Neural cell (in vitro differentiated cells): ENCODE data around the gene SLC8A3. TPM values are rescaled to one million over a fixed set of nuclear protein-coding genes. Genes with fewer than 3 reads are reported as not detected.

Experiments
- H2AFZ ChIP-seq: fragments of 200-600, 300-800 bp; sonication (generic), shearing (Covaris generic); 2 replicates; pipeline ENCODE4 v1.6.0; 2014; ENCODE audit warnings: low read depth, mild to moderate bottlenecking, antibody characterized with exemption, low read length, moderate library complexity
- H3F3A ChIP-seq: fragments of 200-600 bp; shearing (Covaris generic); 2 replicates; pipeline ENCODE4 v1.6.1; 2016; ENCODE audit warnings: mild to moderate bottlenecking, moderate library complexity, mixed read lengths, antibody characterized with exemption, low read length; ENCODE audit not compliant: insufficient read depth, poor library complexity, severe bottlenecking
- H3K27ac ChIP-seq: fragments of 200-600, 300-800 bp; sonication (generic), shearing (Covaris generic); 2 replicates; pipeline ENCODE4 v1.5.1; 2014; ENCODE audit warnings: mild to moderate bottlenecking, low read length, moderate library complexity
- H3K27me3 ChIP-seq: fragments of 300-800, 200-600 bp; sonication (generic), shearing (Covaris generic); 2 replicates; pipeline ENCODE4 v1.6.0; 2014; ENCODE audit warnings: mild to moderate bottlenecking, low read depth, low read length, moderate library complexity; ENCODE audit not compliant: insufficient read depth
- H3K36me3 ChIP-seq: fragments of 300-800, 200-600 bp; sonication (generic), shearing (Covaris generic); 2 replicates; pipeline ENCODE4 v1.5.1; 2014; ENCODE audit warnings: mild to moderate bottlenecking, antibody characterized with exemption, low read length, moderate library complexity; ENCODE audit not compliant: insufficient read depth
- H3K4me2 ChIP-seq: fragments of 300-800, 200-600 bp; sonication (generic), shearing (Covaris generic); 2 replicates; pipeline ENCODE4 v1.6.0; 2014; ENCODE audit warnings: mild to moderate bottlenecking, low read length
- H3K4me3 ChIP-seq: fragments of 300-800, 200-600 bp; sonication (generic), shearing (Covaris generic); 2 replicates; pipeline ENCODE4 v1.5.1; 2014; ENCODE audit warnings: mild to moderate bottlenecking, low read length, moderate library complexity
- H3K79me2 ChIP-seq: fragments of 200-600 bp; shearing (Covaris generic); replicated peaks from 2 replicates; pipeline ENCODE4 v1.6.0; 2014; ENCODE audit warnings: mild to moderate bottlenecking, low read length, moderate library complexity; ENCODE audit not compliant: insufficient read depth
- H3K9ac ChIP-seq: fragments of 300-800, 200-600 bp; sonication (generic), shearing (Covaris generic); 2 replicates; pipeline ENCODE4 v1.6.1; 2016; ENCODE audit warnings: mild to moderate bottlenecking, low read length, mixed read lengths
- H3K9me2 ChIP-seq: fragments of 200-600 bp; shearing (Covaris generic); 2 replicates; pipeline ENCODE4 v1.6.1; 2016; ENCODE audit warnings: mild to moderate bottlenecking, low read length, mixed read lengths; ENCODE audit not compliant: insufficient read depth
- H3K9me3 ChIP-seq: fragments of 200-600, 300-800 bp; sonication (generic), shearing (Covaris generic); 2 replicates; pipeline ENCODE4 v1.6.1; 2016; ENCODE audit warnings: mild to moderate bottlenecking, mixed run types, low read length, moderate library complexity, mixed read lengths
- H4K20me1 ChIP-seq: fragments of 200-600 bp; shearing (Covaris generic); 2 replicates; pipeline ENCODE4 v1.6.1; 2016; ENCODE audit warnings: mild to moderate bottlenecking, mixed run types; ENCODE audit not compliant: insufficient read depth
- EP300 ChIP-seq: fragments of 450-650 bp; conservative IDR thresholded peaks from 2 replicates; pipeline ENCODE4 v1.6.1; 2014; ENCODE audit warnings: antibody characterized with exemption, mild to moderate bottlenecking, moderate library complexity; ENCODE audit not compliant: poor library complexity, severe bottlenecking
- EZH2 ChIP-seq: fragments of 200-600, 300-800 bp; shearing (Covaris generic), sonication (generic); IDR thresholded peaks from 2 replicates; pipeline ENCODE4 v1.6.1; 2014; ENCODE audit warnings: antibody characterized with exemption, low read length, borderline replicate concordance, mild to moderate bottlenecking; ENCODE audit not compliant: insufficient read depth, poor library complexity, severe bottlenecking
- MXI1 ChIP-seq: fragments of 450-650 bp; conservative IDR thresholded peaks from 2 replicates; pipeline ENCODE4 v1.6.1; 2014; ENCODE audit warnings: antibody characterized with exemption, mild to moderate bottlenecking; ENCODE audit not compliant: poor library complexity, severe bottlenecking
- POLR2AphosphoS5 ChIP-seq: IDR thresholded peaks from 2 replicates; pipeline ENCODE4 v1.6.1; 2012
- RAD21 ChIP-seq: fragments of 450-650 bp; conservative IDR thresholded peaks from 2 replicates; pipeline ENCODE4 v1.6.1; 2014; ENCODE audit warnings: antibody characterized with exemption, mild to moderate bottlenecking, moderate library complexity
- SMC3 ChIP-seq: fragments of 450-650 bp; conservative IDR thresholded peaks from 2 replicates; pipeline ENCODE4 v1.6.1; 2014; ENCODE audit warnings: antibody characterized with exemption, mild to moderate bottlenecking, moderate library complexity; ENCODE audit not compliant: poor library complexity
- TAF1 ChIP-seq: IDR thresholded peaks from 2 replicates; pipeline ENCODE4 v1.6.1; 2012; ENCODE audit warnings: low read depth
- polyA plus RNA-seq: library from polyadenylated mRNA; depleted of rRNA; stranded (reverse); fragments of >200 nt; gene quantifications from 2 replicates; pipeline ENCODE4 v1.2.3, GENCODE V29; 2014
- TF ChIP-seq, protein P1 (sequence below): fragments of 450-650 bp; IDR thresholded peaks from 2 replicates; pipeline ENCODE4 v1.5.1; 2014; ENCODE audit warnings: antibody characterized with exemption, mild to moderate bottlenecking, moderate library complexity; ENCODE audit not compliant: poor library complexity, severe bottlenecking
- TF ChIP-seq, protein P2 (sequence below): IDR thresholded peaks from 2 replicates; pipeline ENCODE4 v1.6.1; 2012; ENCODE audit warnings: borderline replicate concordance

The SLC8A3 gene
- polyA plus RNA-seq, 1 donor from 2014 or later, result 2.9 TPM

DNA sequence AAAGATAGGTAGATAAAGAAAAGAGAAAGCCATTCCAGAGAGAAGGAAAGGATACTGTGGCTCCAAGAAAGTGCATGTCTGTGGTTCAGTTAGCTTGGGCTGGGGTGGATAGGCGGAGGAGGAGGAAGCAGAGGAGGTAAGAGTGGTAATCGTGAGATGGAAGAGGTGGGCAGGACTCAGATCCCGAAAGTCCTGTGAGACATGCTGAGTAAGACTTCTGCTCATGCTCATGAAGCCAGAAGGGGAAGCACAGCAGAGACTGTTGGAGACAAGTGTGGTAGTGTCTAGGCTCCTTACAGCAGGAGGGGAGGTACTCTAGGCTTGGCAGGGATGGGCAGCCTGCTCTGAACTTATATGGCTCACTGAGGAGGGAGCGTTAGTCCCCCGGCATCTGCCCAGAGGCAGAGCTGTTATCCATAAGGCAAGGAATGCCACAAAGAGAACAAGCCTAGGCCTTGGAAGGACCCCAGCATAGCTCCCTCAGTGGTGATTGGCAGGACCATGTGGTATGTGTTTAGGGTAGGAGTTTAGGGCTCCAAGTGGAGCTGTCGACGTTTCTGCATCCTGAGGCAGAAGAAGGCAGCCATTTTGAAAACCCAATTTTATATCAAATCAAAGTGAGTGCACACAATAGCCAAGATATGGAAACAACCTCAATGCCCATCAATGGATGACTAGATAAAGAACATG is 174.2 kb downstream of the SLC8A3 start:
- no peak overlapping the region for H2AFZ ChIP-seq

DNA sequence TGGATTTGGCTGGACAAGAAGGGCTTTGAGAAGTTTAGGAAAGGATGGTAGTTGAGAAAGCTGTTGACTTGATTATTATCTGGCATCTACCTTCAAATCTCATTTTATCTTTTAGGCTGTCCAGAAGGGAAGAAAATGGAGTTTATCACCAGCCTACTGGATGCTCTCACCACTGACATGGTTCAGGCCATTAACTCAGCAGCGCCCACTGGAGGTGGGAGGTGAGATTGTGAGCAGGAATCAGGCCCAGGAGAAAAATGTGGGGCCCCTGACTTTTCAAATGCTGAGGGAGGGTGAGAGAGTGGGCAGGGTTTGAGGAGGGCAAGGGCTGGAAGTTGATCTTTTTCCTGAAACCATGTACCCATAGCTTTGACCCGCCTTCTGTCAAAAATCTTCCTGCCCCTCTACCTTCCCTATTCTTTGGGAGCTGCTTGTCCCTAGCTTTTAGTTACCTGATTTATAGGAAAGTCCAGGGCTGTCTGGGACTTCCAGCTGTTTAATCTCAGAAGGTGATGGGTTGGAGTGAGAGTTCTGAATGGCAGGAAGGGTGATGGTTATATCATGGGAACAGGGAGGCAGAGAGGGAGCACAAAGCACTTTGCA is 175.4 kb downstream of the SLC8A3 start:
- Histone ChIP-seq H4K20me1 (no peaks in the 10 kb centered on the region), H3K79me2 (no peaks in the 10 kb centered on the region), H3K36me3 (no peaks in the 10 kb centered on the region), H3K27me3 (no peaks in the 10 kb centered on the region), H3K4me3 (no peak overlapping the region), H3K9ac (no peak overlapping the region), H2AFZ (no peak overlapping the region), H3K4me2 (no peak overlapping the region), H3K9me3 (no peaks in the 10 kb centered on the region), H3K27ac (no peak overlapping the region), H3K9me2 (no peaks in the 10 kb centered on the region), H3F3A (no peaks in the 10 kb centered on the region)
- no peak for TF ChIP-seq EZH2
- TF ChIP-seq POLR2AphosphoS5, result no peak
- no peak for TF ChIP-seq MXI1
- TF ChIP-seq, protein P1, sequence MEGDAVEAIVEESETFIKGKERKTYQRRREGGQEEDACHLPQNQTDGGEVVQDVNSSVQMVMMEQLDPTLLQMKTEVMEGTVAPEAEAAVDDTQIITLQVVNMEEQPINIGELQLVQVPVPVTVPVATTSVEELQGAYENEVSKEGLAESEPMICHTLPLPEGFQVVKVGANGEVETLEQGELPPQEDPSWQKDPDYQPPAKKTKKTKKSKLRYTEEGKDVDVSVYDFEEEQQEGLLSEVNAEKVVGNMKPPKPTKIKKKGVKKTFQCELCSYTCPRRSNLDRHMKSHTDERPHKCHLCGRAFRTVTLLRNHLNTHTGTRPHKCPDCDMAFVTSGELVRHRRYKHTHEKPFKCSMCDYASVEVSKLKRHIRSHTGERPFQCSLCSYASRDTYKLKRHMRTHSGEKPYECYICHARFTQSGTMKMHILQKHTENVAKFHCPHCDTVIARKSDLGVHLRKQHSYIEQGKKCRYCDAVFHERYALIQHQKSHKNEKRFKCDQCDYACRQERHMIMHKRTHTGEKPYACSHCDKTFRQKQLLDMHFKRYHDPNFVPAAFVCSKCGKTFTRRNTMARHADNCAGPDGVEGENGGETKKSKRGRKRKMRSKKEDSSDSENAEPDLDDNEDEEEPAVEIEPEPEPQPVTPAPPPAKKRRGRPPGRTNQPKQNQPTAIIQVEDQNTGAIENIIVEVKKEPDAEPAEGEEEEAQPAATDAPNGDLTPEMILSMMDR, result peak; percentile 29
- no peak for TF ChIP-seq EP300

More for the DNA sequence above, 174.2 kb downstream of the SLC8A3 start:
- H3K27me3 ChIP-seq, result no peaks in the 10 kb centered on the region
- H3K9me2 ChIP-seq, result no peaks in the 10 kb centered on the region
- H3K9ac ChIP-seq, result no peak overlapping the region
- no peaks in the 10 kb centered on the region for H3K36me3 ChIP-seq
- no peaks in the 10 kb centered on the region for H3F3A ChIP-seq
- no peak for TF ChIP-seq EZH2
- H3K4me2 ChIP-seq, result no peak overlapping the region
- H3K27ac ChIP-seq, result no peak overlapping the region
- H3K4me3 ChIP-seq, result no peak overlapping the region
- H3K9me3 ChIP-seq, result no peaks in the 10 kb centered on the region
- no peaks in the 10 kb centered on the region for H4K20me1 ChIP-seq
- H3K79me2 ChIP-seq, result no peaks in the 10 kb centered on the region

DNA sequence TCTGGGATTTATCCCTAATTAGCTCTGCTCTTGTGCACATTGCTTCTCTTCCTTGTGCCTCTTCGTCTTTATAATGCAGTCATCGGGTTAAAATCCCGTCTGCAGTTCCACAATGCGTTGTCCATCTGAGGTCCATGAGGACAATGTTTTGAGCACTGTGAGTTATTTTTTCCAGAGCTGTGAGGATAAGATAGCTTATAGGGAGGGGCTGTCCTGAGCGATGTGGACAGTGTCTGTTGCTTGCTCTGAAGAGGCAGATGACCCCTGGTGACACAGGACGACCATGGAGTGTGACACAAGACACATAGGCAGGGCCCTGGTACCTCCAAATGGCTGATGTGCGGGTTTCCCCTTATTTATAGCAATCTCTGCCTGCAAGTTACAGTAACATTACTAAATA is 177.0 kb downstream of the SLC8A3 start:
- Histone ChIP-seq H2AFZ (no peak overlapping the region), H3K4me3 (no peak overlapping the region), H3K9me2 (no peaks in the 10 kb centered on the region), H3F3A (no peaks in the 10 kb centered on the region), H3K36me3 (no peaks in the 10 kb centered on the region), H3K27ac (peak overlapping the region; percentile 44), H3K27me3 (no peaks in the 10 kb centered on the region), H3K4me2 (no peak overlapping the region), H3K79me2 (no peaks in the 10 kb centered on the region), H4K20me1 (no peaks in the 10 kb centered on the region), H3K9ac (no peak overlapping the region), H3K9me3 (no peaks in the 10 kb centered on the region)
- TF ChIP-seq RAD21 (no peak), TAF1 (no peak), SMC3 (no peak), EZH2 (no peak), POLR2AphosphoS5 (no peak), MXI1 (no peak), EP300 (no peak)
- TF ChIP-seq, protein P1, result no peak
- TF ChIP-seq, protein P2, sequence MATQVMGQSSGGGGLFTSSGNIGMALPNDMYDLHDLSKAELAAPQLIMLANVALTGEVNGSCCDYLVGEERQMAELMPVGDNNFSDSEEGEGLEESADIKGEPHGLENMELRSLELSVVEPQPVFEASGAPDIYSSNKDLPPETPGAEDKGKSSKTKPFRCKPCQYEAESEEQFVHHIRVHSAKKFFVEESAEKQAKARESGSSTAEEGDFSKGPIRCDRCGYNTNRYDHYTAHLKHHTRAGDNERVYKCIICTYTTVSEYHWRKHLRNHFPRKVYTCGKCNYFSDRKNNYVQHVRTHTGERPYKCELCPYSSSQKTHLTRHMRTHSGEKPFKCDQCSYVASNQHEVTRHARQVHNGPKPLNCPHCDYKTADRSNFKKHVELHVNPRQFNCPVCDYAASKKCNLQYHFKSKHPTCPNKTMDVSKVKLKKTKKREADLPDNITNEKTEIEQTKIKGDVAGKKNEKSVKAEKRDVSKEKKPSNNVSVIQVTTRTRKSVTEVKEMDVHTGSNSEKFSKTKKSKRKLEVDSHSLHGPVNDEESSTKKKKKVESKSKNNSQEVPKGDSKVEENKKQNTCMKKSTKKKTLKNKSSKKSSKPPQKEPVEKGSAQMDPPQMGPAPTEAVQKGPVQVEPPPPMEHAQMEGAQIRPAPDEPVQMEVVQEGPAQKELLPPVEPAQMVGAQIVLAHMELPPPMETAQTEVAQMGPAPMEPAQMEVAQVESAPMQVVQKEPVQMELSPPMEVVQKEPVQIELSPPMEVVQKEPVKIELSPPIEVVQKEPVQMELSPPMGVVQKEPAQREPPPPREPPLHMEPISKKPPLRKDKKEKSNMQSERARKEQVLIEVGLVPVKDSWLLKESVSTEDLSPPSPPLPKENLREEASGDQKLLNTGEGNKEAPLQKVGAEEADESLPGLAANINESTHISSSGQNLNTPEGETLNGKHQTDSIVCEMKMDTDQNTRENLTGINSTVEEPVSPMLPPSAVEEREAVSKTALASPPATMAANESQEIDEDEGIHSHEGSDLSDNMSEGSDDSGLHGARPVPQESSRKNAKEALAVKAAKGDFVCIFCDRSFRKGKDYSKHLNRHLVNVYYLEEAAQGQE, result no peak
